ENCODE data around the gene CFAP410. TPM values are rescaled to one million over a fixed set of nuclear protein-coding genes. Genes with fewer than 3 reads are reported as not detected.

The CFAP410 gene
- total and polyA plus RNA-seq, 8 donors: 16.5 to 31.5 (median 21.1) TPM

- peak; percentile 45 to 88 (median 64) for DNase-seq
- Histone ChIP-seq H3K27me3 (no peaks in the 10 kb centered on the region), H3K9me3 (no peaks in the 10 kb centered on the region), H3K4me1 (peaks cover 4 to 14% of the 10 kb centered on the region in 2 donors), H3K4me3 (peak overlapping the region; percentile 24 to 41), H3K36me3 (peaks cover 0 to 19% of the 10 kb centered on the region in 2 donors), H3K27ac (peak overlapping the region; percentile 75 to 97)
- intact Hi-C loops (cut with DNase I): no loop called here
- TF ChIP-seq, protein P1, sequence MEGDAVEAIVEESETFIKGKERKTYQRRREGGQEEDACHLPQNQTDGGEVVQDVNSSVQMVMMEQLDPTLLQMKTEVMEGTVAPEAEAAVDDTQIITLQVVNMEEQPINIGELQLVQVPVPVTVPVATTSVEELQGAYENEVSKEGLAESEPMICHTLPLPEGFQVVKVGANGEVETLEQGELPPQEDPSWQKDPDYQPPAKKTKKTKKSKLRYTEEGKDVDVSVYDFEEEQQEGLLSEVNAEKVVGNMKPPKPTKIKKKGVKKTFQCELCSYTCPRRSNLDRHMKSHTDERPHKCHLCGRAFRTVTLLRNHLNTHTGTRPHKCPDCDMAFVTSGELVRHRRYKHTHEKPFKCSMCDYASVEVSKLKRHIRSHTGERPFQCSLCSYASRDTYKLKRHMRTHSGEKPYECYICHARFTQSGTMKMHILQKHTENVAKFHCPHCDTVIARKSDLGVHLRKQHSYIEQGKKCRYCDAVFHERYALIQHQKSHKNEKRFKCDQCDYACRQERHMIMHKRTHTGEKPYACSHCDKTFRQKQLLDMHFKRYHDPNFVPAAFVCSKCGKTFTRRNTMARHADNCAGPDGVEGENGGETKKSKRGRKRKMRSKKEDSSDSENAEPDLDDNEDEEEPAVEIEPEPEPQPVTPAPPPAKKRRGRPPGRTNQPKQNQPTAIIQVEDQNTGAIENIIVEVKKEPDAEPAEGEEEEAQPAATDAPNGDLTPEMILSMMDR (IDR thresholded peaks at IDR 0.05): no peak
- ATAC-seq: peak; percentile 42
Observed at GRCh38 chr21:44337941-44338895, 972 bp downstream of the CFAP410 start.

GRCh38 chr21:44337449-44337848, 1.7 kb downstream of the CFAP410 start:
- H3K4me1 ChIP-seq: peaks cover 4 to 14% of the 10 kb centered on the region in 2 donors
- no peak overlapping the region for H3K27ac ChIP-seq
- no peak overlapping the region for H3K4me3 ChIP-seq
- H3K36me3 ChIP-seq: peaks cover 0 to 25% of the 10 kb centered on the region in 2 donors
- TF ChIP-seq, protein P1 (IDR thresholded peaks at IDR 0.05): no peak
- intact Hi-C loops (cut with DNase I): no loop called here
- no peaks in the 10 kb centered on the region for H3K9me3 ChIP-seq
- no peak for DNase-seq
- ATAC-seq: no peak
- H3K27me3 ChIP-seq: no peaks in the 10 kb centered on the region

DNA sequence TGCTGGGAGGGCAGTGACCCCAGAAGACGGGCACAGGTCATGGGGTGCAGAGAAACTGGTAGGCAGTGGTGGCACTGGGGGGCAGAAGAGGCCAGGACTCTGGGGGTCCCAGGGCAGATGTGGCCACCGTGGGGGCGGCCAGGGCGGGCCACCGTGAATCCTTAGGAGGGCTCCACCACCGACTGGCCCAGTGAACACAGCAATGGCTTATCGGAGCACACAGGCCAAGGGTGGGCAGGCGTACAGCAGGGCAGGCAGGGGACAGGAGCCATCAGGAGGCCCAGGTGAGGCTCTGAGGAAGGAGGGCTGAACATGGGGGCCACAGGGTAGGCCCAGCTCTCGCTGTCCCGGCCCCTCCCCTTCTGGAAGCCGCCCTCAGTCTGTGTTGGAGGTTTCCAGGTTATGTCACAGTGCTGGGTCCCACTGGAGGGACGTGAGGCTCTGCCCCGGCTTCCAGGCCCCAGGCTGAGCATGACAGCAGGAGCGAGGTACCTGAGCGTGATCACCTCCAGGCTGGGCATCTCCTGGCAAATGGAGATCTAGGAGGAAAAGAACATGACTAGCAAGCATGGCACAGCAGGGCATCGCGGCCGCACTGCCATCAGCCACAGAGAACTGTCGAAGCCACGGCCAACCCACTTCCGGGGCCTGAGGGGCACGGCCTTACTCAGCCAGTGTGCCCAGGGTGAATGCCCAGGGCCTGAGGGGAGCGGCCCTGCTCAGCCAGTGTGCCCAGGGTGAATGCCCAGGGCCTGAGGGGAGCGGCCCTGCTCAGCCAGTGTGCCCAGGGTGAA, 3.7 kb downstream of the CFAP410 start:
- peak in 1 of 4 donors; percentile 79 for DNase-seq
- no peak overlapping the region for H3K27ac ChIP-seq
- peaks cover 0 to 39% of the 10 kb centered on the region in 2 donors for H3K36me3 ChIP-seq
- ATAC-seq: no peak
- H3K4me1 ChIP-seq: peaks cover 4 to 14% of the 10 kb centered on the region in 2 donors
- H3K9me3 ChIP-seq: no peaks in the 10 kb centered on the region
- TF ChIP-seq, protein P1 (IDR thresholded peaks at IDR 0.05): no peak
- no peaks in the 10 kb centered on the region for H3K27me3 ChIP-seq
- no peak overlapping the region for H3K4me3 ChIP-seq
- intact Hi-C loops (cut with DNase I): no loop called here

DNA sequence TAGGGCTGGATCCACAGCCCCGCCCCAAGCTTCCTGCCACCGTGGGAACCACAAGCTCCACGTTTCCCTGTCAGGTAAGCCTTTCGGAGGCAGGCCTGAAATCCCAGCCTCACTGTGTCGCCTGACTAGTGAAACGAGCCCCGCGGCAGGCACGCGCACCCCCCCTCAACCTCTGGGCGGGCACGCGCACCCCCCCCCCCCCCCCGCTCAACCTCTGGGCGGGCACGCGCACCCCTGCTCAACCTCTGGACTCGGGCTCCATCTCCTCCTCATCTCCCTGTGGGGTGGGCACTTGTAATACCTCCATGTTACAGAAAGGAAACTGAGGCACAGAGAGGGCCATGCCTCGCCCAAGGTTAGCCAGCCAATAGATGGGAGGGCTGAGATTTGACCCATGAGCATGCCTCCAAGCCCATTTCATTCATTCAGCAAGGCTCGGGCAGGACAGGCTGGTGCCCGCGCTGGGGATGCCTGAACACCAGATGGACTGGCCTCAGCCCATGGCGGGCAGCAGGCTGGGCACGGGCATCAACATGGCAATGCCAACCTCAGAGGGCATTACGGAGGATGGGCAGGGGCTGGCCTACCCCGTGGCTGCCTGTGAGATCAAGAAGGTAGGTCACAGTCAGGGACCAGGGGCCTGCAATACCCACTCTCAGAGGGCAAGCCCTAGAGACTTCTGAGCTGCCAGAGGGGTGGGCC, 4.7 kb downstream of the CFAP410 start:
- no peaks in the 10 kb centered on the region for H3K9me3 ChIP-seq
- peak in 1 of 4 donors; percentile 65 for DNase-seq
- no peak overlapping the region for H3K27ac ChIP-seq
- H3K4me3 ChIP-seq: no peak overlapping the region
- intact Hi-C loops (cut with DNase I): no loop called here
- TF ChIP-seq, protein P1 (IDR thresholded peaks at IDR 0.05): no peak
- H3K36me3 ChIP-seq: peaks cover 0 to 39% of the 10 kb centered on the region in 2 donors
- H3K4me1 ChIP-seq: peaks cover 0 to 9% of the 10 kb centered on the region in 2 donors
- no peak for ATAC-seq
- no peaks in the 10 kb centered on the region for H3K27me3 ChIP-seq
